NCI-H2227 treated with DMSO at 0.1 percent for 48 hours (cell line): ENCODE results near the gene TRPM1.
"Not testable (repeated sequence)": the region's sequence is repeated elsewhere in the genome, so short reads cannot be mapped to it uniquely, and the experiment has no call there.

Source experiments
- DNase-seq: peaks from one replicate; lab custom pipeline; 2025; lab: John Stamatoyannopoulos, UW

The TRPM1 gene

GRCh38 chr15:31116423-31117030, 15.0 kb upstream of the TRPM1 start:
- peak; percentile 35 for DNase-seq

DNA sequence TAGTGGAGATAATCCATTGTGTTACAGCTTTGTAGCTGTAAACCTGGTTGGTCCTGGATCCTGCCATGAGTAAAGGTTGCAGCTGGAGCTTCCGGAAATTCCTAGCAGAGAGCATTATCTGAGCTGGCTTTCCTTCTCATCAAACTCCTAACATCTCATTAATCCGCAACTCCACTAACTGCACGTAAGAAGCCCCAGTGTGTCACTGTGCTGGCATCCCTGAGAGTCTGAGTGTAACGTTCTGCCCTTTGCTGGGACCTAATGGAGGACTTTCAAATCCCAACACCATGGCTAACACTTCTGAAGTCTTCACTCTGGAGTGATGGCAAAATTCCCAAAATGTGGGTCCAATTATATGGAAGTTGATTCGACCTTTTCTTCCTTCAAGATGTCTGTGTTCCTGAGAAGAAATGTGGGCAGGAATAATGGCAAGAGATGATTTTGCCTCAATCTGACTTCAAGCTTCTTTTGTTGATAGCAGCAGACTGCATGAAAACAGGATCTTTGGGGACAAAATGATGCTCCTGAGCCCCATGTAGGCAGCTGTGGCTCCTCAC, 9.6 kb upstream of the TRPM1 start:
- no peak for DNase-seq

- DNase-seq = no peak
These were observed 7.3 kb upstream of the TRPM1 start for GRCh38 chr15:31108836-31109235.

- no peak for DNase-seq
These were observed 5.2 kb upstream of the TRPM1 start for GRCh38 chr15:31106495-31107300.

DNA sequence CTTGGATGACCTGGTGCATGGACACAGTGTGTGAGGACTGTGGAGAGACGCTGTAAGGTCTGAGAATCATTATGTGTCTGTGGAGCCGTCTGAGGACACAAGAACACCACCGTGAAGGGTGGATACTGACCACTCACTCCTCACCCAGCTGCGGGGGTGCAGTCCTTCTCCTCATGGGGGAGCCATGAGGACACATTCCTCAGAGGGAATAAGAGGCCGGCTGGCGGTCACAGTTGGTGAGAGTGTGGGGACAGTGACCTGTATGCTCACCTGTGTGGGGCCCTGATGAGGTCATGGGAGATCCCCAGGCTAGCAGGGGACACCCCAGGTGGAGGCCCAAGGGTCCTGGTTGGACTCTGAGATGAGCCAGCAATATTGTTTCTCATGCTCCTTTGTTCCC, 2.5 kb upstream of the TRPM1 start:
- DNase-seq = no peak

DNA sequence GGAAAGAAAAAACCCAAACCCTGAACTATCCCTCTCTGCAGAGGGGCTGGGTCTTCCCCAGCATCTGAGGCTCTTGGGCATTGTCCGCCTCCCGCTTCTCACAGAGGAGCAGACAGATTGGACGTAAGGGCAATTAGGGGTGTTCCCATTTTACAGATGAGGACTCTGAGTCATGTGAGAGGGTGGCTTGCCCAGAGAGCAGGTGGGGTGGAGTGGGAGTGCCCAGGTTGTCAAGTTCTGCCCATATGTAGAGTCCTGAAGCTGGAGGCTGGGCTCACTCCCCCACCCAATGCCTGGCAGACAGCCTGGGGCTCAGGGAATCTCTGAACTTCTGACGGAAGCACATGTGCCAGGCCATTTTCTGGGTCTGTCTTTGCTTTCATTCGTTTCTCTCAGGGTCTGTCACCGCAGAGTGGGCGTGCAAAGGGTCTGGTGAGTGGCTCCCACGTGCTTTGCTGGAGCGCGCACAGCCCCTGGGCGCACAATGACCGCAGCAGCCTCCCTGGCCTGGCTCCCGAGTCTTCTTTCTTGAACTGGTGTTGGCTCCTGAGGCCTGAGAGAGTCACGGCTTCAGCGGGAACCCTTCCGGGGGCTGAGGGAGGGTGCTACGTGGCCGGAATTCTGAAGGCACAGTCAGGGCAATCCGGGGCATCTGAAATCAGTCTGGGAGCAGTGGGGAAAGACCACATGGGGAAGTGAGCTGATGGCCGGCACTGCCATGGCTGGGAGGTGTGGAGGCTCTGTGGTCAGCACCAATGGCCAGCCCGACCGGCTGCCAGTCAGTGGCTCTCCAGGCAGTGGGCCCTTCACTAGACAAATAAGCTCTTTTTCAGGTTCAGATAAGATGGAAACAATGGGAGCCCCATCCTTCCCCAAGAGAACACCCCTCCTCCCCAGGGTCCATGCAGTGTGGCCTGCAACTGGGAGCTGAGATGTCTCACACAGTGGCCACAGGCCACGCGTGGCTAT, 1.1 kb upstream of the TRPM1 start:
- DNase-seq = no peak

DNA sequence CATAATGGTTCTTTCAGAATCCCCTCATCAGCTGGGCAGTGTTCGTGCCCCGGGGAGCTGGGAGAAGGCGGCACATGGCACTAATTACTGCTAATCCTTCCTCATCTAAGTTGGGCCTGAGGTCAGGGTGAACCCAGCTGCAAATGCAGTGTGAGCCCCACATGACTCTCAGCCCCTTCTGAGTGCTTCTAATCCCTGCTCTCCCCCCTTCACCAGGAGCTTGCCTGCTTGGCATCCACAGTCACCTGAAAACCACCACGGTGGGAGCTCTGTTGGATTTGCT, 455 bp upstream of the TRPM1 start:
- DNase-seq = no peak

DNA sequence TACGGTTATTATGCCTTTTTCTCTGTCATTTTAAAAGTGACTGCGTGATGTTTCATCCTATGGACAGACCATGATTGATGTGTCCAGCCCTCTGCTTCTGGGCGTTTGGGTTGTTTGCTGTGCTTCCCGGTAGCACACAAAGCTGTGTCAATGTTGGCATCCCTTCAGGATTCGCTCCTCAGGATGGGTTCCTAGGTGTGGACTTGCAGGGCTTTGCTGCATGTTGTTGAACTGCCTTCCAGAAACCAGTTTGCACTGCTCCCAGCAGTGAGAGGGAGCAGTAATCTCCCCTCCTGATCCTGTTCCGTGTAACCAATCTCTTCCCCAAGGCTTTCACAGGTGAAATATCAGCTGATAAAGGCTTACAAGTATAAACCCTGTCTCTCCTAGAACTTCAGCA, 787 bp downstream of the TRPM1 start:
- DNase-seq = no peak

GRCh38 chr15:31098953-31099740, 2.4 kb downstream of the TRPM1 start:
- DNase-seq = peak; percentile 4

DNA sequence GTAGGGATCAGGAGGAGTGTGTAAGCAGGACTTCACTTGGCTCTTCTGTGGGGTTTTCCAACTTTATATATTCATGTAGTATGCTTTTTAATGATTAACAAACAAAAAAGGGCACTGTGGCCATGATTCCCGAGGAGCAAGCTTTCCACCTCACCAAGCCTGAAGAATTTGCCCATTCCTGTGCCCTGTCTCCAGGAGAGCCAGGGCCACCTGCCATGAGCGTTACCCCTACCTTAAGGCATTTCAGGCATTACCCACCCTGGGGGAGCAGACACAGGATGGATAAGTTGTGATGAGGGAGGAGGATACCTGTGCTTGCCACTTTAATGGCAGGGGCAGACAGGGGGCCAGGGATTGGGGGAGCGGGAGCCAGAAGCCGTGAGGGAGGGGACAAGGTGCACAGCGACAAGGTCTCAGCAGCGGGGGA, 3.0 kb downstream of the TRPM1 start:
- no peak for DNase-seq

DNA sequence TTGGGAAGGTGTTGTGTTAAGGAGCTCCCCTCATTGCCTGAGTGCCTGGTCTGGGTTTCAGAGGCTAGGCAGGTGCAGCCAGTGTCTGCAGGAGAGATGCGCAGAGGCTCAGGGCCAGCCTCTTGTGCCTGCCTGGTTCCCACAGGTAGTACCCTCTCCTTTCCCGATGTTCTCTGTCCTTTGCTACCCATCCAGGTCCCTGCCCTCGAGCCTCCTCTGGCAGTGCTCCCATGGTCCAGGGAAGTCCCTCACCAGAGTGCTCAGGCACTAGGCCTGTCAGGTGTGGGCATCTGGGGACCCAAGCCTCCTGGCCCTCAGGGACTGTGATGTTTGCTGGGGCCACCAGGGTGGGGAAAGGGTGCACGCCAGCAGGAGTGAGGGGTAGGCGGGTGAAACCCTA, 5.0 kb downstream of the TRPM1 start:
- DNase-seq = no peak

DNA sequence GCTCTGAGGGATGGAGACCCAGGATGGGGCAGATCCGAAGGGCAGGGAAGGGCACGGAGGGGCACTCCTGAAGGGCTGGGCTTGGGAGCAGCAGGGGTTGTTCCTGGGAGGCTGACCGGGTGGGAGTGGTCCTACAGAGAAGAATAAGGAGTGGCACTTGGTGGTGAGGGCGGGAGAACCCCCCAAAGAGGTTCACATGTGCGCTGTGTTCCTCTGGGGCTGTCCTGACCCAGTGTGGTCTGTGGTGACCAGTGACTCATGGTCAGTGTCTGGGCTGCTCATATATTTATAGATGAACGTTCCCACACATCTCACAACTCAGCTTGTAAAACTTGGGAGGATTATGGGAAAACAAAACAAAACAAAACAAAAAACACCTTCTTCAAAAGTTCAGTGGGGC, 10.0 kb downstream of the TRPM1 start:
- no peak for DNase-seq

DNA sequence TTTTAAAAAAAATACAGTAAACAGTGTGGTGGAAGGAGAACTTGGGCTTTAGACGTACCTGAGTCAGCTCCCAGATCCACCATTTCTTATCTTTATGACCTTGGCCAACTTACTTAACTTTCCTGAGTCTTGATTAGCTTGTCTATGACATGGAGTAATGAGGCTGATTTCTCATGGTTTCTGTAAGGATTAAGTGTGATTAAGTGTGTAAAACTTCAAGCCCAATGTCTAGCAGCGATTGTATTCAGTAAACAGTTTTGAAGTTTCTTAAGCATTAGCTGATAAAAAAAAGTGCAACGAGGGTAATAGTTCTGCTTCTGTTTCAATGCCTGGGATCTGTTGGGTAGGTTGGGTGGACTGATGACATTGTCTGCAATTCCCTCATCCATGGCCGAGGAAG, 10.8 kb downstream of the TRPM1 start:
- DNase-seq = no peak

DNA sequence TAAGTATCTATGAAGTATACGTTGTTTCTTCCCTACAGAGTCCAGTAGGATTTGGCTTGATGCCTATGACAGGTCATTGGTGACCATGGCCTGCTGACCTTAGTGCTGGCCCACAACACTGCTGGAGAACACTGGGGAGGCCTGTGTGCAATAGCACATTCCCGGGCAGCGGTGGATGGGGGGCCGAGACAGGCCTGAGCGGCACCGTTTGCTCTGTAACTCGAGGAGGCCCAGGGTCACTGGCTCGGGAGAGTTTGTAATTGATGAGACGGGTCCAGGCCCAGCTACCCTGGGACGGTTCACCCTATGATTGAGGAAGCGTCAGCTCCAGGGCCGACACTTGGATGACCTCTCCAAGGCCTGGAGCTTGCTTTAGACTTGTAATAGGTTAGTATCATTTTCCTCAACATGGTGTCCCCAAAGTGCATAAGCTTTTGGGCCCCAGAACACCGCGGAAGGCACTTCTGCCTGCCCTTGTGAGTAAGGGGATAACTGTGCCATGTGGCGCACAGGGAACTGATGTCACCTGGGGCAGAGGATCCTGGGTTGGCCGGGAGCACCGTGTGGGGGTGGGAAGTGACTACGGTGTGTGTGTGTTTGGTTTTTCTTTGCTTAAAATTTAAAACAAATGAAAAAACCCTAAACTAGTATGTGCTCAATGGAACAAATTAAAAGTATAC, 12.0 kb downstream of the TRPM1 start:
- DNase-seq = no peak

DNA sequence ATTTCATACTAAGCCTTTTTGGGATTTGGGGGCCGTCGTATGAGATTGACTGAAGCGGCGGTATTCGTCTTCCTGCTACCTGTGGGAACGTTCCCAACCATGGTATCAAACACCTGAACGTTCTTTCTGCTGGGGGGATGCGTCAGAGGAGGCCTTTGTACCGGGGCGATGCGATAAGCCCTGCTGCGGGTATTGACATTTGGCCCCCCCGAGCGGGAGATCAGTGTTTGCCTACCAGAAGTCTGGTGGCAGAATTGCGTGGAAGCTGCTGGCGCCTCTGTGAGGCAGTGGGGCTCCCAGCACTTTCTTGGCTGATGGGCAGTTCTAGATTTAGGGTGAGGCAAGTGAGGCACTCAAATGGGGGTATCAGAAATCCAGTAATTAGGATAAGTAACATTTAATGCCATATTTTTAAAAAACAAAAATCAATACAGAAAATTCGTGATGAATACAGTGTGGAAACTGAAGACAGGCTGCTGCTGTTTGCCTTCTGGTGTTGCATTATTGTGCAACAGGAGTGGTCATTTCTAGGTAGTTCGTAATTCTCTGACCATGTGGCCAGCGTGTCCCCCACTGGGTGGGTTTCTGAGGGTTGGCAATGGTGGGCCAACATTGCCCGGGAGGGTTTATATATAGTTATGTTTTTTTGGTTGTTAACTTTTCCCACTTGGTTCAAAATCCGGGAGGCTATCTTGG, 12.7 kb downstream of the TRPM1 start:
- no peak for DNase-seq

DNA sequence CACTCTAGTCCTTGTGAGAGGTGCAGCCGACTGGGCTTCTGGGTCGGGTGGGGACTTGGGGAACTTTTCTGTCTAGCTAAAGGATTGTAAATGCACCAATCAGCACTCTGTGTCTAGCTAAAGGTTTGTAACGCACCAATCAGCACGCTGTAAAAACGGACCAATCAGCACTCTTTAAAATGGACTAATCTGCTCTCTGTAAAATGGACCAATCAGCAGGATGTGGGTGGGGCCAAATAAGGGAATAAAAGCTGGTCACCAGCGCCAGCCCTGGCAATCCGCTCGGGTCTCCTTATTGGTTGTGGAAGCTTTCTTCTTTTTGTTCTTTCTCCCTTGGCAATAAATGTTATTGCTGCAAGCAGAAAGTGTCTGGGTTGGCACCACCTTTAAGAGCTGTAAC, 13.5 kb downstream of the TRPM1 start:
- DNase-seq = not testable (repeated sequence)

- no peak for DNase-seq
These were observed 15.2 kb downstream of the TRPM1 start for GRCh38 chr15:31086344-31086743.

DNA sequence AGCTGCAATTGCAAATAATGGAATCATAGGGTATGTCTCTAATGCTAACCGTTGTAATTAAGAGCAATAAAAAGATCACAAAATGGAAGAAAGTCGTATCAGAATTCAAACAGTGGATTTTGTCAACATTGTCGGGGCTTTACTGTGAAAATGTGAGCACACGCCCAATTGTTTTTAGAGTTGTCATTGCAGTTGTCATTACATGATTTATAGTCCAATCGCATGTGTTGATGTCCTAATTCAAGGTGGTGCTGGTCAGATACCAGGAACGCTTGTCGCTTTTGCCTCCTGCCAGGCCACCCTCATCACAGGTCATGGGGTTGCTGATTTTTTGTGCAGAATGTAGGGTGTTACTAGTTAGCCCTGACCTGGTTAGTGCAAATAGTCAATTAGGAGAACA, 16.2 kb downstream of the TRPM1 start:
- no peak for DNase-seq

DNA sequence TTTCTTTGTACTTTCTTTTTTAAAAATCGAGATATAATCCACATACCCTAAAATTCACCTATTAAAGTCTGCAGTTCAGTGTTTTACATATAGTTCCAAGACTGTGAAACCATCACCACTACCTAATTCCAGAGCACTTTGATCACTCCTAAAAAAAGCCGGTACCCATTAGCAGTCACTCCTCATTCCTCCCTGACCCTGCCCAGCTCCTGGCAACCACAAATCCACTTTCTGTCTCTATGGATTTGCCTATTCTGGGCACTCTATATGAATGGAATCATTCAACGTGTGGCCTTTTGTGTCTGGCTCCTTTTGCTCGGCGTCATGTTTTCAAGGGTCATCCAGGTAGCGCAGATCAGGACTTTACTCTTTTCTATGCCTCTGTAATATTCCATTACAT, 17.3 kb downstream of the TRPM1 start:
- DNase-seq = no peak

GRCh38 chr15:31083370-31083780, 18.1 kb downstream of the TRPM1 start:
- DNase-seq = no peak
